Measurements from ENCODE around the gene CAP2.

Gene CAP2

GRCh38 chr6:17599877-17600526 lies 206.6 kb downstream of the CAP2 start, which contains the start of gene FAM8A1:
Gene FAM8A1 (plus strand): TSS chr6:17600302. CDS start chr6:17600410, 108 bp downstream.
- TF ChIP-seq FOXP2 (optimal IDR thresholded peaks at IDR 0.05; ENCODE audit: borderline replicate concordance, extremely low read depth, extremely low read length, insufficient read depth) (peak; percentile 100), TAF1 (IDR thresholded peaks at IDR 0.05; ENCODE audit: borderline replicate concordance, insufficient read depth, low read length) (0 out of 2 replicates have a peak, but pooled peaks have one; percentile 30), REST (IDR thresholded peaks at IDR 0.05; ENCODE audit: insufficient read depth in 1 of 2, low read depth in 2 of 2, low read length in 2 of 2) (no peak), POLR2AphosphoS5 (IDR thresholded peaks at IDR 0.05; ENCODE audit: low read depth, low read length) (peak; percentile 64), SIN3A (IDR thresholded peaks at IDR 0.05; ENCODE audit: borderline replicate concordance, insufficient read depth, low read length) (0 out of 2 replicates have a peak, but pooled peaks have one; percentile 45)

GRCh38 chr6:17600527-17601385 lies 207.4 kb downstream of the CAP2 start:
- TF ChIP-seq REST (IDR thresholded peaks at IDR 0.05; ENCODE audit: insufficient read depth in 1 of 2, low read depth in 2 of 2, low read length in 2 of 2) (peak in 1 of 2 experiments; percentile 17; a peak in 1 of 4 replicates), FOXP2 (optimal IDR thresholded peaks at IDR 0.05; ENCODE audit: borderline replicate concordance, extremely low read depth, extremely low read length, insufficient read depth) (no peak)

GRCh38 chr6:17601386-17601703 lies 207.9 kb downstream of the CAP2 start:
- no peak for TF ChIP-seq SIN3A (IDR thresholded peaks at IDR 0.05; ENCODE audit: borderline replicate concordance, insufficient read depth, low read length)
- no peak for TF ChIP-seq TAF1 (IDR thresholded peaks at IDR 0.05; ENCODE audit: borderline replicate concordance, insufficient read depth, low read length)
- no peak for TF ChIP-seq FOXP2 (optimal IDR thresholded peaks at IDR 0.05; ENCODE audit: borderline replicate concordance, extremely low read depth, extremely low read length, insufficient read depth)
- no peak for TF ChIP-seq REST (IDR thresholded peaks at IDR 0.05; ENCODE audit: insufficient read depth in 1 of 2, low read depth in 2 of 2, low read length in 2 of 2)
- TF ChIP-seq POLR2AphosphoS5 (IDR thresholded peaks at IDR 0.05; ENCODE audit: low read depth, low read length) = no peak

- no peak for TF ChIP-seq FOXP2 (optimal IDR thresholded peaks at IDR 0.05; ENCODE audit: borderline replicate concordance, extremely low read depth, extremely low read length, insufficient read depth)
- TF ChIP-seq REST (IDR thresholded peaks at IDR 0.05; ENCODE audit: insufficient read depth in 1 of 2, low read depth in 2 of 2, low read length in 2 of 2) = no peak
- no peak for TF ChIP-seq SIN3A (IDR thresholded peaks at IDR 0.05; ENCODE audit: borderline replicate concordance, insufficient read depth, low read length)
- TF ChIP-seq TAF1 (IDR thresholded peaks at IDR 0.05; ENCODE audit: borderline replicate concordance, insufficient read depth, low read length) = no peak
- TF ChIP-seq POLR2AphosphoS5 (IDR thresholded peaks at IDR 0.05; ENCODE audit: low read depth, low read length) = no peak
Measured at GRCh38 chr6:17602888-17603287, 209.5 kb downstream of the CAP2 start.
